DMS53 treated with DMSO at 0.1 percent for 48 hours (cell line): ENCODE measurements around the gene GCNT3.
"Not testable (repeated sequence)": the region's sequence is repeated elsewhere in the genome, so short reads cannot be mapped to it uniquely, and the experiment has no call there.

Experiments used
- DNase-seq: peaks from one replicate; lab custom pipeline; 2025; ENCODE audit not compliant: unreplicated experiment; lab: John Stamatoyannopoulos, UW

The GCNT3 gene

DNA sequence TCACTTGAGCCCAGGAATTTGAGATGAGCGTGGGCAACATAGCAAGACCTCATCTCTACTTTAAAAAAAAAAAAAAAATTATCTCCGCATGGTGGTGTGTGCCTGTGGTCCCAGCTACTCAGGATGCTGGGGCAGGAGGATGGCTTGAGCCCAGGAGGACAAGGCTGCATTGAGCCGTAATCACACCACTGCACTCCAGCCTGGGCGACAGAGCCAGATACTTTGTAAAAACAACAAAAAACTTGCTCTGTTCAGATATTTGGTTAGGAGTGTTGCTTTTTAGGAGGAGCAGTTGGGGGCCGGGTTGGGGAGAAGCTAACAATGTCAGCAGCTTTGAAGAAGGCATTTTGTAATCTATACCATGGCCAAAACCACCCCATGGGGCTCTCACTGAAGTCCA, 4.1 kb downstream of the GCNT3 start:
- no peak for DNase-seq

DNA sequence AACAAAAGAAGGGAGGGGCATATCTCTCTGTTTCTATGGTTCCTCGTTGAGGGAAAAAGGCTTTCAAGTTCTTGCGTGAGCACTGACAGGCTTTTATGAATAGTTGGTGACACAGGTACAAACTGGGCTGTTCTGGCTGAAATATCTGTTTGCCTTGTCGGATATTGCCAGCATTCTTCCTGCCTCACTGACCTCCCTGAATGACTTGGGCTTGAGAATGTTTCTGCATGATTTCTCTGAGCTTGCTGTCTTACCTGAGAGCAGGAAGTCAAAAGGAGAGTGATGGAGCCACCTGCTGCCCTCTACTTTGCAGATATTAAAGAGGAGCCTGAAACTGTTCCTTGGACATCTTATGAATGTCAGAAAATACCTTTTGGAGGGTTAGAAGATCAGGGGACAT, 4.8 kb downstream of the GCNT3 start:
- peak; percentile 82 for DNase-seq

DNA sequence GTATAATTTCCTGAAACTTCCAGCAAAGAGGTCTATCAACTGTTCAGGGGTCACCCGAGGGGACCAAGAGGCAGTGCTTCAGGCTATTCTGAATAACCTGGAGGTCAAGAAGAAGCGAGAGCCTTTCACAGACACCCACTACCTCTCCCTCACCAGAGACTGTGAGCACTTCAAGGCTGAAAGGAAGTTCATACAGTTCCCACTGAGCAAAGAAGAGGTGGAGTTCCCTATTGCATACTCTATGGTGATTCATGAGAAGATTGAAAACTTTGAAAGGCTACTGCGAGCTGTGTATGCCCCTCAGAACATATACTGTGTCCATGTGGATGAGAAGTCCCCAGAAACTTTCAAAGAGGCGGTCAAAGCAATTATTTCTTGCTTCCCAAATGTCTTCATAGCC, 6.8 kb downstream of the GCNT3 start:
- no peak for DNase-seq

DNA sequence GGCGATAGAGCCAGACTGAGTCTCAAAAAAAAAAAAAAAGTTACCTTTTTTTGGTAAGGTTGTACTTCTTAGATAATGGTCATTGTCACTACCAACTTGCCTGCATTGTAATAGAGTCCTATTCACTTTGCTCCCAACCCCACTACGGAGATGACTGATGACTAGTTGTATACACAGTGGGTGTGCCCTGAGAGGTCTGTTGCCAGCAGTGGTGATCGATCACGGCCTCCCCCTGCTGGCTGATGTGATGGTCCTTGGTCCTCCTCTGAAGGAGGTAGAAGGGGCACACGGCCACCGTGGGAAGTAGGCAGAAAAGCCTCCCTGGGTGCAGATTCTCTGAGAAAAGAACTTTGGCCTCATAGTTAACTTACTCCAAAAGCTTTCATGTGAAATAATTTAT, 10.7 kb downstream of the GCNT3 start:
- DNase-seq: no peak

DNA sequence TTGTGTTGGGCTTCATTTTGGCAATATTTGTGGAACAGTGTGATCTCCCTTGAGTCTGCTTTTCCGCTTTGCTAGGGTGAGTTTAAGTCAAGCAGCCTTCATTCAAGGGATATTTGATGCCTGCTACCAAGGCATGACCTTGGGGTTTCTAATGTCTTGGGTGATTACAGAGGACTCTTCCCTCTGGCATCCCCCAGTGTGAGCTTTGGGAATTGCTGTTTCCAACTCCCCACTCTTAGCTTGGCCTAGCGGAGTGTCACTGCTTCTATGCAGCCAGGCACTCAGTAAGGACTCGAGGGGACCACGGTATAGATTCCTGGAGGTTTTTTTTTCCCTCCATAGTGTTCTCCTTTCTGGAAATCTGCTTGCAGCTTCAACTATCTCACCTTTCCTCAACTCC, 21.1 kb downstream of the GCNT3 start:
- no peak for DNase-seq

DNA sequence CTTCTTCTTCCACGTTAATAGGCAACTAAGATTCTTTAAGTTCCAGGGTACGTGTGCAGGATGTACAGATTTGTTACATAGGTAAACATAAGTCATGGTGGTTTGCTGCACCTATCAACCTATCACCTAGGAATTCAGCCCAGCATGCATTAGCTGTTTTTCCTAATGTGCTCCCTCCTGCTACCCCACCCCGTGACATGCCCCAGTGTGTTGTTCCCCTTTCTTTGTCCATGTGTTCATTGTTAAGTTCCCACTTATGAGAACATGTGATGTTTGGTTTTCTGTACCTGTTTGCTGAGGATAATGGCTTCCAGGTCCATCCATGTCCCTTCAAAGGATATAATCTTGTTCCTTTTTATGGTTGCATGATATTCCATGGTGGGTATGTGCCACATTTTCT, 24.6 kb downstream of the GCNT3 start:
- no peak for DNase-seq

DNA sequence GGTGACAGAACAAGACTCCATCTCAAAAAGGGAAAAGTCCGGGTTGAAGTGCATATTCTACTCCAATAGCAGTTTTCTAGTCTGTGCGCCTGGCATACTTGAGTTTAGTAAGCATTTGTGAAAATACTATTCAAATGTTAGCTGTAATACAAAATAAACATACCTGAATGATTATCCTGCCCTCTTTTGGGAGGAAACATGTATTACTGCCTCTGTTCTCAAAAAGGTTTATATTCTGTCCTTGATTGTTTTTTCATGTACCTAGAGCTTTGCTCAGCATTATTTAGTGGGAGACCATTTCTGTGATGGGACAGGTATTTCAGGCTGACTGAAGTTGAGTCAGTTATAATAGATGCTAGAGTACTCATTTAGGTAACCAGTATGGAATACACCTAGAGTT, 25.9 kb downstream of the GCNT3 start:
- not testable (repeated sequence) for DNase-seq

DNA sequence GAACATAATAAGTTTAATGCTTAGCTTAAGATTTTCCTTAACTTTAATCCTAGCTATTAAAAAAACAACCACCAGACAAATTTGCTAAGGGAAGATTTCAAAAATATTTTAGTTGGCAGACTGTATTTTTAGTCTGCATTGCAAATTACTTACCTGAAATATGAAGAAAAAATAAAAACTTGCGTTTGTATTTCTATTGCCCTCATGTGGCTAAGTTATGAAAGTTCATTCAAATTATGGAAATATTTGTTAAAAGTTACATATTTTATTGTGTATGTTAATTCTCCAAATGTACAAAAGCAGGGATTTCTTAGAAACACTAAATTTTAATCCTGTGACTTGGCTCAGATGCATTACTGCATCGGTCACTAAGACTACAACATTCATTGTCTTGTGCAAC, 30.8 kb downstream of the GCNT3 start:
- DNase-seq: no peak

DNA sequence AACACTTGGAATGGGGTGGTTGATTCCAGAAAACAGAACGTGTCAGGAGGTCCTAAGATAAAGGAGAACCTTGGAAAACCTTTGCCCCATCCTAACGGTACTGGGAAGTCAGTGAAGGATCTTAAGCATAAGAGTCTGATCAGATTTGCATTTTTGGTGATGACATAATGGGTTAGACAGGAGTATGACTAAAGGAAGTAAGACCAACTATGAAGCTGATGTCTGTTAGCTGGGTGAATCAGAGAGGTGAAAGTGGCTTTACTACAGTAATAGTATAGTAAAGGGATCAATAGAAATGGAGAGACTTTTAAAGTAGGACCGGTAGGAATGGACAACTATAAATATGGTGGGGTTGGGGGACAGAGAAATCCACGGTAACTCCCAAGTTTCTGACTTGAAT, 33.2 kb downstream of the GCNT3 start:
- DNase-seq: no peak

DNA sequence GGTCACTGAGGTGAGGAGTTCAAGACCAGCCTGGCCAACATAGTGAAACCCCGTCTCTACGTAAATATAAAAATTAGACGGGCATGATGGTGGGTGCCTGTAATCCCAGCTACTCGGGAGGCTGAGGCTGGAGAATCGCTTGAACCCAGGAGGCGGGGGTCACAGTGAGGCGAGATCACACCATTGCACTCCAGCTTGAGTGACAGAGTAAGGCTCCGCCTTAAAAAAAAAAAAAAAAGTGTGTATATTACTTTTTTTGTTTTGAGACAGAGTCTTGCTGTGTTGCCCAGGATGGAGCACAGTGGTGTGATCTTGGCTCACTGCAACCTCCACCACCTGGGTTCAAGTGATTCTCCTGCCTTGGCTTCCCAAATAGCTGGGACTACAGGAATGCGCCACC, 34.2 kb downstream of the GCNT3 start:
- not testable (repeated sequence) for DNase-seq

DNA sequence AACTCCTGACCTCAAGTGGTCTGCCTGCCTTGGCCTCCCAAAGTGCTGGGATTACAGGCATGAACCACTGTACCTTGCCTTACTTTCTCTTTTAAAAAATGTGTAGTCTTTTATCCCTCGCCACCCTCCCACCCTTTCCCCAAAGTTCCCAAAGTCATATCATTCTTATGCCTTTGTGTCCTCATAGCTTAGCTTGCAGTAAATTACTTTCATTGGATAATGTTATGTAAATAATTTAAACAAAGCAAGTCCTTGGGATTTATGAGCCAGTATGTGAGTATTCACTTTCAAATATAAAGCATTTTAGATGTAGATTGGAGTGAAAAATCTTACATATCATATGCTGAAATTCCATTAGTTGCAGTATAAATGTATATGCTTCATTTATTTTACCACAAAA, 34.7 kb downstream of the GCNT3 start:
- DNase-seq: no peak

DNA sequence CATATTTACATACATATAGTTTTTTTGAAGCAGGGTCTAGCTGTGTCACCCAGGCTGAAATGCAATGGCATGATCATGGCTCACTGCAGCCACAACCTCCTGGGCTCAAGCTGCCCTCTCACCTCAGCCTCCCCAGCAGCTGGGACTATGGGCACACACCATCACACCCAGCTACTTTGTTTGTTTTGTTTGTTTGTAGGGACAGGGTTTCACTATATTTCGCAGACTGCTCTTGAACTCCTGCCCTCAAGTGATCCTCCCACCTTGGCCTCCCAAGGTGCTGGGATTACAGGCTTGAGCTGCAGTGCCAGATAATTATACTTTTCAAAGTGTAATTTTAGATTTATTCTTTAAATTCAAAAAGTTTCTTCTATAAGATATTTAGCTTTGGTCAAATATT, 35.5 kb downstream of the GCNT3 start:
- no peak for DNase-seq

DNA sequence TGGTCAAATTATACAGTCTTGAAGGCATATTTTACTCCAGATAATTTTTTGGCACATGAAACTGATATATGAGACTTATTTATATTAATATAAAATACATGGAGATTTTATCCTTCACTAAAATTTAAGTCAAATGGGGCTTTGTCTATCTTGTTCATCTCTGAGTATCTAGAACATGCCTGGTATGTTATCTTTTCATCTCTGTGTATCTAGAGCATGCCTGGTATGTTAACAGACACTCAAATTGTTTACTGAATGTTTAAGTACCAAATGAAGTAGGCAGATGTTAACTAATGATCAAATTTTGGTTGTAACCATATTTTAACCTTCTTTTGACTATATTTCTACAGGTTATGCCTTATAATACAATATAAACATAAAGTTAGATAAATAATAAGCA, 38.0 kb downstream of the GCNT3 start:
- DNase-seq: peak; percentile 3

DNA sequence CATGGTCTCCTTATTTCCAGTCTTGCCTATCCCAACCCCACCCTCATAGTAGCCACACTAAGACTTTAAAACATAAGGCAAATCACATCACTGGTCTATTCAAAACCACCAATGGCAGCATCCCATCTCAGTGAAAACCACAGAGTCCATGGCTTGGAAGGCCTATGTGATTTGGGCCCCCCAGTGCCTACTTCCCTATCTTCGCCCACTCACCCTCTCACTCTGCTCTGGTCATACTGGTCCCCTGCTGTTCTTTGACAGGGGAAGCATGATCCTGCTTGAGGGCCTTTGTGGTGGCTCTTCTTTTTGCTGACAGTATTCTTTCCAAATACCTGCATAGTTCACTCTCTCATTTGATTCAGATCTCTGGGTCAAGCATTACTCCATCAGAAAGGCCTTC, 42.5 kb downstream of the GCNT3 start:
- DNase-seq: no peak

DNA sequence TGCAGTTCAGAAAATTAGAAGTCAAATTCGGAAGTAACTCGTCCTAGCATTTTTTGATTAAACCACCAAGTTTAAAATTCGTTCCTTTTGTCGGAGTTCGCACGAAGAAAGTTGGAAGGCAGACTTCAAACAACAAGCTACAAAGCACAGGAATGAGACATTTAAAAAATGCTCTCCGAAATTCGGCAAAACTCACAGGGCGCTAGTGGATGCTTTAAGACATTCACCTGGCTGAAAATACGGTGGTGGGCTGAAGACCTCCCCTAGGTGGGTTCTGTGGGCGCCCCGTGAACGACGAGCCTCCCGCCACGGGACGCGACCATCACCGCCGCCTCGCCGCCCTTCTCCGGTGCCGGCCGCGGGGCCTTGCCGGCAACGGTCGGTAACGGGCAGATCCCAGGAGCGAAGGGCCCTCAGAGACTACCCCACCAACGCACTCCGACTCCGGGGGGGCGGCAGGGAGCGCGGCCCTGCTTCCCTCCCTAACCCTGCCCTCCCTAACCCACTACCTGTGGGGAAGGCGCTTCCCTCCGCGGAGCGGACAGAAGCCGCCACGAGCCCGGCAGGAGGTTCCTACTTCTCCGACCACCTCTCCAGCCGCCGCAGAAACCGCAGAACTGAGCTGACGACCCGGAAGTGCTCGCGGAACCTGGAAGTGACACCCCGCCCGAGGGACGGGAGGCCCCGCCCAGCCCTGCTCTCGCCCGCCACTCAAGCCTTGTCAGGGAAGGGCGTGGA, 45.5 kb downstream of the GCNT3 start, which contains the start of gene GTF2A2:
TSS of gene GTF2A2 (minus strand) at position 619 of the 738 bp plus-strand sequence. CDS start 5,238 bp downstream, outside the sequence.
- no peak for DNase-seq

DNA sequence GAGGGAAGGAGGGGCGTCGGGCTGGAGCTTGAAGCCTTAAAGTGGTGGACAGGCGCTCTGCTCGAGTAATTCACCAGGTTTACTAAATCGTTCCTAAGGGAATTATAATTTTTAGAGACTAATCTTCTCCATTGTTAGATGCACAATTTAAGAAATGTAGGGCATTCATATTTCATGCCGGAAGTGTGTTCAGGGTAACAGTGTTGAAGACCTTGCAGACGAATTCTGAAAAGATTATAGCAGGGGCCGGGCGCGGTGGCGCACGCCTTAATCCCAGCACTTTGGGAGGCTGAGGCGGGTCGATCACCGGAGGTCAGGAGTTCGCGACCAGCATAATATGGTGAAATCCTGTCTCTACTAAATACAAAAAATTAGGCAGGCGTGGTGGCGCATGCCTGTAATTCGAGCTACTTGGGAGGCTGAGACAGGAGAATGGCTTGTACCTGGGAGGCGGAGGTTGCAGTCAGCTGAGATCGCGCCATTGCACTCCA, 46.1 kb downstream of the GCNT3 start:
- peak; percentile 75 for DNase-seq

DNA sequence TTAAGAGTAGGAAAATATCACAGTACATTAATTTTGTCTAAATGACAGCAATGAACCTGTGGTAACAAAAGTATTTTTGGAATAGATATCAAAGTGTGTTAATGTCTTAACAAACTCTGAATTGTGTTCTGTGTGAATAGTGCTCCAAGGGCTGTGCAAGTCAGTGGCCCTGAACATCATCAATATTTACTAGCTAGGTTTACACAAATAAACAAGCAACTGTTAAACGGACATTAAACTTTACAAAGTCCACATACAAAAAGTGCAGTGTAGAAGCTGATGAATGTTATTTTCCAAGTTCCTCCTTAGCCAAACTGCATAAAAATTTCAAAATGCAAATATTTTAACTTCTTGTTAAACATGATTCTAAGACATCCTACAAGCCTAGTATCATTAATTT, 47.8 kb downstream of the GCNT3 start:
- DNase-seq: no peak

DNA sequence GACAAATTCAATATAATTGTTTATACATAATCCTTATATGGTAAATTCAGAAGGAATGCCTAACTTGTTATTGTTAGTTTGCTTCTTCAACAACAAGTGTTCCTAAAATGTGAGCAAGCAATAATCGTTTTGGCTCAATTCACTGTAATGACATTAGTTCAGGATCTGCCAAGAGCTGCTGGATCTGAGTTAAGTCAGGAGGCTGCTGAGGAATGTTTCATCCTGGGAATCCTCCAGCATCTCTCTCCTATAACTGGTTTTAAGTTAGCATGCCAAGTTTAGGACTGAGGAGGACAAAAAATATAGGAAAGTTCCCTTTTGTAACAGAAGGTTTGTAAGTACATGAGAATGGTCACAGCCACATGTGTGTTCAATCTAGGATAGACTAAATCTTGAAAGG, 50.7 kb downstream of the GCNT3 start:
- no peak for DNase-seq

DNA sequence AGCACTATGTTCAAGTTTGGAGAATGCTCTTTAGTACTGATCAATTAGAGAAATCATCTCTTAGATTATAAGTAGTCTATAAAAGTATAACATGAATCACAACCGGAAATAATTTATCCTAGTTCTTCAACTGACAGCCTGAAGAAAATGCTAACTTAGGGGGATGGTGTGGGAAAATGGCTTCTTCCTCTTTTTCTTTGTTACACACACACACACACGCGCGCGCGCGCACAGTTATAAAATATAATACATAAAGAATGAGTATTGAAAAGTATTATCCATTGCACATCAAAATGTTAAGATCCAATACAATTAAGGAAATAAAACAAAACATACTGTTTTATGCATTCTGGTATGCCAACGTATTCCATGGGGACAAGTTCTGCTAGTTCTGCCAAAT, 57.0 kb downstream of the GCNT3 start:
- no peak for DNase-seq
